Measurements from ENCODE around the gene HNRNPUL1. TPM values are rescaled to one million over a fixed set of nuclear protein-coding genes. Genes with fewer than 3 reads are reported as not detected.
A peak's percentile ranks its signal among the peaks of the same experiment; 100 is the strongest.

The HNRNPUL1 gene
- total and polyA plus RNA-seq, 9 of the 15 experiments (the other 6 are each of a cell fraction or from before 2014, with no cell fraction given) = 7.3 to 211 (median 85.0) TPM

- TF ChIP-seq ZMIZ1 (IDR thresholded peaks at IDR 0.05; ENCODE audit: low read depth in 2 of 2, low read length in 2 of 2) = no peak
- TF ChIP-seq ZNF518B (CRISPR knock-in tag; IDR thresholded peaks at IDR 0.05) = no peak
- TF ChIP-seq VEZF1 (CRISPR knock-in tag; IDR thresholded peaks at IDR 0.05) = peak; percentile 100
- no peak for TF ChIP-seq PML (IDR thresholded peaks at IDR 0.05; ENCODE audit: low read length)
- TF ChIP-seq ZNF146 (CRISPR knock-in tag; IDR thresholded peaks at IDR 0.05; ENCODE audit: unreplicated experiment) = no peak
- TF ChIP-seq MAFK (IDR thresholded peaks at IDR 0.05; ENCODE audit: low read length) = no peak
- no peak for TF ChIP-seq MIER1 (IDR thresholded peaks at IDR 0.05; ENCODE audit: low read depth)
- TF ChIP-seq ZNF12 (CRISPR knock-in tag; IDR thresholded peaks at IDR 0.05) = no peak
- no peak for TF ChIP-seq NCOA4 (IDR thresholded peaks at IDR 0.05; ENCODE audit: partially characterized antibody)
- TF ChIP-seq ZNF232 (CRISPR knock-in tag; IDR thresholded peaks at IDR 0.05) = no peak
- TF ChIP-seq E2F5 (CRISPR knock-in tag; IDR thresholded peaks at IDR 0.05) = no peak
- no peak for TF ChIP-seq C11orf30 (IDR thresholded peaks at IDR 0.05; ENCODE audit: low read depth)
- TF ChIP-seq SIN3A (IDR thresholded peaks at IDR 0.05; ENCODE audit: borderline replicate concordance in 2 of 2, control insufficient read depth in 1 of 2, low read depth in 2 of 2, low read length in 2 of 2) = peak in 1 of 2 experiments; percentile 80; a peak in 2 of 4 replicates
- no peak for TF ChIP-seq MTA1 (IDR thresholded peaks at IDR 0.05; ENCODE audit: borderline replicate concordance)
- no peak for TF ChIP-seq HDAC3 (IDR thresholded peaks at IDR 0.05; ENCODE audit: borderline replicate concordance, partially characterized antibody)
- TF ChIP-seq JUNB (CRISPR knock-in tag; conservative IDR thresholded peaks at IDR 0.05) = no peak
Observed at GRCh38 chr19:41353466-41354342, 89.5 kb downstream of the HNRNPUL1 start, which contains the start of gene TGFB1 (continued).

Measured in K562 (cell line).